GM12878 (cell line): Measurements from ENCODE around the gene AXIN1. TPM values are rescaled to one million over a fixed set of nuclear protein-coding genes. Genes with fewer than 3 reads are reported as not detected.
A peak's percentile ranks its signal among the peaks of the same experiment; 100 is the strongest.

Experiments
- BCL11A ChIP-seq: IDR thresholded peaks from 2 replicates; pipeline ENCODE4 v1.6.1; 2011; ENCODE audit warnings: low read depth, low read length
- BHLHE40 ChIP-seq, 2 experiments: fragments of 450-650 bp in 1 of 2; IDR thresholded peaks; 2 replicates each; pipeline ENCODE4 v1.6.1; 2011 to 2017; ENCODE audit warnings: low read depth in 2 of 2, borderline replicate concordance in 1 of 2, improper control_type of control experiment in 1 of 2, low read length in 1 of 2, mild to moderate bottlenecking in 1 of 2
- CBFB ChIP-seq: IDR thresholded peaks from 2 replicates; pipeline ENCODE4 v1.6.1; 2016; ENCODE audit warnings: antibody characterized with exemption, low read depth
- EED ChIP-seq: sonication (generic); IDR thresholded peaks from 2 replicates; pipeline ENCODE4 v1.6.1; 2016; ENCODE audit warnings: antibody characterized with exemption, low read depth
- ETV6 ChIP-seq, 2 experiments: fragments of 450-650 bp in 1 of 2; IDR thresholded peaks in 1 of 2; conservative IDR thresholded peaks in 1 of 2; 2 replicates each; pipeline ENCODE4 v1.6.1; 2014; ENCODE audit warnings: antibody characterized with exemption in 1 of 2, borderline replicate concordance in 1 of 2, low read depth in 1 of 2, mild to moderate bottlenecking in 1 of 2, moderate library complexity in 1 of 2
- HDAC2 ChIP-seq: fragments of 200-600 bp; sonication (generic); IDR thresholded peaks from 2 replicates; pipeline ENCODE4 v1.6.1; 2017
- IKZF1 ChIP-seq: fragments of 450-650 bp; conservative IDR thresholded peaks from 2 replicates; pipeline ENCODE4 v1.6.1; 2017; ENCODE audit warnings: antibody characterized with exemption, mild to moderate bottlenecking
- IRF4 ChIP-seq: IDR thresholded peaks from 2 replicates; pipeline ENCODE4 v1.6.1; 2011; ENCODE audit warnings: low read depth, low read length
- KLF5 ChIP-seq: fragments of 450-650 bp; IDR thresholded peaks from 2 replicates; pipeline ENCODE4 v1.6.1; 2014; ENCODE audit warnings: mild to moderate bottlenecking; ENCODE audit not compliant: partially characterized antibody
- MEF2B ChIP-seq: fragments of 450-650 bp; IDR thresholded peaks from 2 replicates; pipeline ENCODE4 v1.6.1; 2018; ENCODE audit warnings: mild to moderate bottlenecking, moderate library complexity; ENCODE audit not compliant: partially characterized antibody, poor library complexity, severe bottlenecking
- MLLT1 ChIP-seq: fragments of 450-650 bp; IDR thresholded peaks from 2 replicates; pipeline ENCODE4 v1.6.1; 2016; ENCODE audit warnings: mild to moderate bottlenecking
- NBN ChIP-seq: fragments of 450-650 bp; IDR thresholded peaks from 2 replicates; pipeline ENCODE4 v1.6.1; 2016
- NFXL1 ChIP-seq: fragments of 450-650 bp; IDR thresholded peaks from 2 replicates; pipeline ENCODE4 v1.6.1; 2017; ENCODE audit warnings: antibody characterized with exemption, mild to moderate bottlenecking, borderline replicate concordance
- NFYB ChIP-seq: IDR thresholded peaks from 2 replicates; pipeline ENCODE4 v1.6.1; 2011; ENCODE audit warnings: low read depth, mild to moderate bottlenecking, low read length, improper control_type of control experiment, moderate library complexity; ENCODE audit not compliant: insufficient read depth
- NKRF ChIP-seq: fragments of 450-650 bp; conservative IDR thresholded peaks from 2 replicates; pipeline ENCODE4 v1.6.1; 2017; ENCODE audit warnings: mild to moderate bottlenecking, moderate library complexity
- NR2F1 ChIP-seq: fragments of 450-650 bp; conservative IDR thresholded peaks from 2 replicates; pipeline ENCODE4 v1.6.1; 2017; ENCODE audit warnings: mild to moderate bottlenecking
- POU2F2 ChIP-seq: IDR thresholded peaks from 3 replicates; pipeline ENCODE4 v1.6.1; 2011; ENCODE audit warnings: low read depth, mild to moderate bottlenecking, low read length, borderline replicate concordance
- RAD21 ChIP-seq: IDR thresholded peaks from 2 replicates; pipeline ENCODE4 v1.6.1; 2011; ENCODE audit warnings: mild to moderate bottlenecking, low read depth, low read length, moderate library complexity; ENCODE audit not compliant: insufficient read depth
- RB1 ChIP-seq: fragments of 450-650 bp; formaldehyde crosslinking; IDR thresholded peaks from 2 replicates; pipeline ENCODE4 v1.6.1; 2017; ENCODE audit warnings: mild to moderate bottlenecking, borderline replicate concordance
- REST ChIP-seq: IDR thresholded peaks from 2 replicates; pipeline ENCODE4 v1.6.1; 2012; ENCODE audit warnings: mild to moderate bottlenecking, low read depth, low read length
- RUNX3 ChIP-seq: IDR thresholded peaks from 2 replicates; pipeline ENCODE4 v1.6.1; 2012; ENCODE audit warnings: low read length, inconsistent platforms
- SREBF1 ChIP-seq: IDR thresholded peaks from 2 replicates; pipeline ENCODE4 v1.6.1; 2012; ENCODE audit warnings: mild to moderate bottlenecking, low read length
- TCF12 ChIP-seq: IDR thresholded peaks from 2 replicates; pipeline ENCODE4 v1.6.1; 2011; ENCODE audit warnings: low read depth, mild to moderate bottlenecking, low read length
- TCF7 ChIP-seq: IDR thresholded peaks from 2 replicates; pipeline ENCODE4 v1.6.1; 2014; ENCODE audit warnings: antibody characterized with exemption, borderline replicate concordance
- YY1 ChIP-seq: IDR thresholded peaks from 2 replicates; pipeline ENCODE4 v1.6.1; 2011; ENCODE audit warnings: low read depth, mild to moderate bottlenecking, low read length
- polyA plus RNA-seq, 11 experiments: library from polyadenylated mRNA; depleted of rRNA in 4 of 11; unstranded in 6 of 11; stranded (reverse) in 5 of 11; fragments of >200 nt; fragmentation: Nextera tagmentation in 4 of 11; fragmentation: Illumina TruSeq in 1 of 11; extraction: Ambion mirVana in 4 of 11; extraction: Trizol in 1 of 11; gene quantifications; 1 replicate in 1 of 11; 2 replicates in 10 of 11; pipeline versions ENCODE4 v1.2.1 to v1.2.3, GENCODE V29; 2011 to 2016; ENCODE audit warnings: inconsistent platforms in 2 of 11, missing spikeins in 2 of 11, low read depth in 1 of 11
- total RNA-seq, 4 experiments: library from RNA; depleted of rRNA in 3 of 4; stranded (reverse); fragments of >200 nt in 3 of 4; fragmentation: Illumina TruSeq in 1 of 4; extraction: Trizol in 1 of 4; gene quantifications; 2 replicates each; pipeline versions ENCODE4 v1.2.1 to v1.2.3, GENCODE V29; 2013 to 2021

Gene AXIN1
- total and polyA plus RNA-seq, 10 of the 15 experiments (the other 5 are each of a cell fraction or from before 2014, with no cell fraction given): 0.26 to 27.1 (median 7.7) TPM

- TF ChIP-seq MLLT1 (peak; percentile 19; the same call in 1 of the 2 replicates), MEF2B (peak; percentile 89), EED (peak; percentile 56; the same call in 1 of the 2 replicates), NKRF (peak; percentile 42; the same call in 1 of the 2 replicates), RUNX3 (0 out of 2 replicates have a peak, but pooled peaks have one; percentile 30), IRF4 (no peak), TCF7 (no peak), RB1 (0 out of 2 replicates have a peak, but pooled peaks have one; percentile 20), NFXL1 (no peak), BCL11A (no peak), HDAC2 (no peak), TCF12 (no peak), CBFB (0 out of 2 replicates have a peak, but pooled peaks have one; percentile 32), NBN (no peak), KLF5 (no peak), SREBF1 (no peak), YY1 (0 out of 2 replicates have a peak, but pooled peaks have one; percentile 37), ETV6 (conservative IDR thresholded peaks at IDR 0.05 in 1 of 2, IDR thresholded peaks at IDR 0.05 in 1 of 2; ENCODE audit: borderline replicate concordance in 1 of 2, low read depth in 1 of 2) (no peak), POU2F2 (0 out of 3 replicates have a peak, but pooled peaks have one; percentile 33), NR2F1 (0 out of 2 replicates have a peak, but pooled peaks have one; percentile 21), RAD21 (no peak), IKZF1 (peak; percentile 91), NFYB (no peak), REST (no peak), BHLHE40 (IDR thresholded peaks at IDR 0.05; ENCODE audit: borderline replicate concordance in 1 of 2, low read depth in 2 of 2, low read length in 1 of 2) (peak in 1 of 2 experiments; percentile 55; a peak in 1 of 4 replicates)
Observed at GRCh38 chr16:383326-384051, 31.0 kb upstream of the AXIN1 start (continued).
